IPS-NIHi7 (cell line): ENCODE data around the gene RAB11FIP2.

Experiments used
- DNase-seq: peaks from one replicate; pipeline ENCODE4 v3.0.0; 2012; ENCODE audit warnings: mixed read lengths; ENCODE audit errors: extremely low spot score

RAB11FIP2 gene

GRCh38 chr10:117980755-117981702 is 65.7 kb downstream of the RAB11FIP2 start:
- no peak for DNase-seq

- no peak for DNase-seq
These were observed 66.5 kb downstream of the RAB11FIP2 start for GRCh38 chr10:117980216-117980615.

GRCh38 chr10:117972168-117972837 is 74.4 kb downstream of the RAB11FIP2 start:
- no peak for DNase-seq

- DNase-seq: peak; percentile 16
These were observed 75.8 kb downstream of the RAB11FIP2 start for GRCh38 chr10:117970962-117971361.

GRCh38 chr10:117969592-117969991 is 77.1 kb downstream of the RAB11FIP2 start:
- DNase-seq: no peak

- no peak for DNase-seq
These were observed 78.2 kb downstream of the RAB11FIP2 start for GRCh38 chr10:117968354-117969182.

- DNase-seq: no peak
These were observed 79.5 kb downstream of the RAB11FIP2 start for GRCh38 chr10:117967149-117967650.

- DNase-seq: no peak
These were observed 80.8 kb downstream of the RAB11FIP2 start for GRCh38 chr10:117965984-117966383.

GRCh38 chr10:117964536-117964935 is 82.2 kb downstream of the RAB11FIP2 start:
- no peak for DNase-seq

- DNase-seq: no peak
These were observed 86.3 kb downstream of the RAB11FIP2 start for GRCh38 chr10:117960345-117960935.

- no peak for DNase-seq
These were observed 89.8 kb downstream of the RAB11FIP2 start for GRCh38 chr10:117956972-117957371.

GRCh38 chr10:117955176-117955575 is 91.6 kb downstream of the RAB11FIP2 start:
- DNase-seq: no peak
